Activated CD4-positive, alpha-beta T cell treated with anti-CD3 and anti-CD28 coated beads for 36 hours (primary cell): Measurements from ENCODE around the gene PROKR1. TPM values are rescaled to one million over a fixed set of nuclear protein-coding genes. Genes with fewer than 3 reads are reported as not detected.
A peak's percentile ranks its signal among the peaks of the same experiment; 100 is the strongest.

ENCODE experiments used
- ATAC-seq: fragments of 200-7000 bp; cut with Tn5 transposase; one replicate; pipeline ENCODE4 v1.10.0; 2021; ENCODE audit warnings: mild to moderate bottlenecking, moderate library complexity
- CTCF ChIA-PET: fragments of 350-600 bp; sonication (Branson Sonifier 250); formaldehyde crosslinking; loops from one replicate; lab custom pipeline; 2021; ENCODE audit warnings: antibody characterized with exemption; lab: Charles Lee
- POLR2A ChIA-PET: fragments of 350-600 bp; sonication (Branson Sonifier 250); formaldehyde crosslinking; loops from one replicate; lab custom pipeline; 2021; ENCODE audit warnings: antibody characterized with exemption, inconsistent platforms; lab: Charles Lee
- DNase-seq: peaks from one replicate; pipeline ENCODE4 v3.0.0-alpha.2; 2020
- H3K27ac Mint-ChIP-seq: one replicate; pipeline ENCODE4 v1.8.0; 2021; ENCODE audit warnings: mixed read lengths
- H3K27me3 Mint-ChIP-seq: one replicate; pipeline ENCODE4 v1.8.0; 2021; ENCODE audit warnings: mixed read lengths
- H3K36me3 Mint-ChIP-seq: one replicate; pipeline ENCODE4 v1.8.0; 2021; ENCODE audit warnings: low read depth, mixed read lengths
- H3K4me1 Mint-ChIP-seq: one replicate; pipeline ENCODE4 v1.8.0; 2021; ENCODE audit warnings: mixed read lengths
- H3K4me3 Mint-ChIP-seq: one replicate; pipeline ENCODE4 v1.8.0; 2021; ENCODE audit warnings: mild to moderate bottlenecking, moderate library complexity, mixed read lengths
- H3K9me3 Mint-ChIP-seq: one replicate; pipeline ENCODE4 v1.8.0; 2021; ENCODE audit warnings: low read depth, mixed read lengths
- intact Hi-C, 2 experiments: fragments of 100-400 bp; cut with DNase I in 1 of 2; cut with micrococcal nuclease in 1 of 2; formaldehyde crosslinking; loops; one replicate each; pipeline versions ENCODE4 v1.14.2 to v1.15.1; 2022 to 2024; cut with DNase I, micrococcal nuclease
- total RNA-seq, 2 experiments: library from RNA; stranded (reverse); gene quantifications; one replicate each; pipeline ENCODE4 v1.2.3, GENCODE V29; 2021

Gene PROKR1
- total RNA-seq, 2 experiments from 2014 or later, result not detected

DNA sequence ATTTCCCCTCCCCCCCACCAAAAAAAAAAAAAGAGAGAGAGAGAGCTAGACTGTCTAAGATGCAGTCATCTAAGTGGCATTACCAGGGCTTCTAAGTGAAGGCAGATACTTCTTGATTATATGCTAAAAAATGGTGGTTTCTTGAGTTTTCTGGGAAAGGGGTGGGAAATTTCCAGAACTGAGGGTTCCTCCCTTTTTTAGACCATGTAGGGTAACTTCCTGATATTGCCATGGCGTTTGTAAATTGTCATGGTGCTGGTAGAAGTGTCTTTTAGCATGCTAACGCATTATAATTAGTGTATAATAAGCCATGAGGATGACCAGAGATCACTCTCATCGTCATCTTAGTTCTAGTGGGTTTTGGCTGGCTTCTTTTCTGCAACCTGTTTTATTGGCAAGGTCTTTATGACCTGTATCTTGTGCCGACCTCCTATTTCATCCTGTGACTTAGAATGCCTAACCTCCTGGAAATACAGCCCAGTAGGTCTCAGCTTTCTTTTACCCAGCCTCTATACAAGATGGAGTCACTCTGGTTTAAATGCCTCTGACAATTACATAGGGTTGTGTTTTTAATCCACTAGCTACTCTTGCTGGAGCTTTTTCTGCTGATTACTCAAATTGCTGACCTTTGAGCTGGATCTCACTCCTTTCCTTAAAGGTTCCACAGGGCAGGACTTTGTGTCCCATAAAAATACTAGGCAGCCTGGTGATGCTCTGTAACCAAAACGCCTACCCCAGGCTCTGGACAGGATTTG, 30.4 kb upstream of the PROKR1 start:
- ChIA-PET CTCF (no interaction called here), POLR2A (interaction anchor here (0.7 kb wide), 1 partner anchor 18 kb away, joined by 3 read pairs; no protein-coding TSS in a partner anchor)
- DNase-seq (no peak), ATAC-seq (no peak)
- Mint-ChIP-seq H3K27ac (no peak overlapping the region), H3K36me3 (no peaks in the 10 kb centered on the region), H3K4me3 (no peak overlapping the region), H3K27me3 (peaks cover 3% of the 10 kb centered on the region), H3K9me3 (peaks cover 8% of the 10 kb centered on the region), H3K4me1 (no peaks in the 10 kb centered on the region)
- intact Hi-C loops, result no loop called here

DNA sequence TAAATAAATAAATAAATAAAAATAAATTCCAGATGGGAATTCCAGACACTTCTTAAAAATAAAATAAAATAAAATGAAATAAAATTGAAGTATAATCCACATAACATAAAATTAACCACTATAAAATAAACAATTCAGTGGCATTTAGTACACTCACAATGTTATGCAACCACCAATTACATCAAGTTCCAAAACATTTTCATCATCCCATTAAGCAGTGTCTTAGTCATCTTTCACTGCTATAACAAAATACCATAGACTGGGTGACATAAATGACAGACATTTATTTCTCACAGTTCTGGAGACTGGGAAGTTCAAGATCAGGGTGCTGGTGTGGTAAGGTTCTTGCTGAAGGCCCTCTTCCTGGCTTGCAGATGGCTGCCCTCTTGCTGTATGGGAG, 22.6 kb upstream of the PROKR1 start:
- ChIA-PET CTCF (no interaction called here), POLR2A (no interaction called here)
- H3K36me3 Mint-ChIP-seq, result no peaks in the 10 kb centered on the region
- H3K9me3 Mint-ChIP-seq, result peaks cover 8% of the 10 kb centered on the region
- DNase-seq, result no peak
- intact Hi-C loops, result no loop called here
- peaks cover under 1% of the 10 kb centered on the region for H3K27me3 Mint-ChIP-seq
- H3K4me3 Mint-ChIP-seq, result no peak overlapping the region
- ATAC-seq, result no peak
- H3K4me1 Mint-ChIP-seq, result no peaks in the 10 kb centered on the region
- H3K27ac Mint-ChIP-seq, result no peak overlapping the region

DNA sequence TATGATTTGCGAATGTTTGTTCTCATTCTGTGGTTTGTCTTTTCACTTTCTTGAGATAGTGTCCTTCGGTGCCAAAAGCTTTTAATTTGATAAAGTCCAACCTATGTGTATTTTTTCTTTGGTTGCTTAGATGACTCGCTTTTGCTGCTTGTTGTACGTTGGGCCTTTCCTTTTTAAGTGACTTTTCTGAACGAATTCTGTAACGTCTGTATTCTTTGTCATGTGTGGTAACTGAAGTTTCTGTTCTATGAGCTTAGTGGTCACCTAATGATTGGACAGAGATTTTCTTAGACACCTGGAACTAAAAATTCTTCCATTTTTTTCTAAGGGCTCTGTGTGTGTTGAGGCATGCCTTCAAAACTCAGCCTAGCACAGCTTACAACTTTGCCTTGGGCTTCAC, 19.6 kb upstream of the PROKR1 start:
- ChIA-PET POLR2A (no interaction called here), CTCF (interaction anchor here (1.6 kb wide), 1 partner anchor 29 kb away, joined by 6 read pairs; no protein-coding TSS in a partner anchor)
- peaks cover 14% of the 10 kb centered on the region for H3K9me3 Mint-ChIP-seq
- intact Hi-C loops, result no loop called here
- ATAC-seq (no peak), DNase-seq (no peak)
- H3K27ac Mint-ChIP-seq, result no peak overlapping the region
- H3K36me3 Mint-ChIP-seq, result no peaks in the 10 kb centered on the region
- H3K4me1 Mint-ChIP-seq, result no peaks in the 10 kb centered on the region
- H3K27me3 Mint-ChIP-seq, result peaks cover 7% of the 10 kb centered on the region
- H3K4me3 Mint-ChIP-seq, result no peak overlapping the region

DNA sequence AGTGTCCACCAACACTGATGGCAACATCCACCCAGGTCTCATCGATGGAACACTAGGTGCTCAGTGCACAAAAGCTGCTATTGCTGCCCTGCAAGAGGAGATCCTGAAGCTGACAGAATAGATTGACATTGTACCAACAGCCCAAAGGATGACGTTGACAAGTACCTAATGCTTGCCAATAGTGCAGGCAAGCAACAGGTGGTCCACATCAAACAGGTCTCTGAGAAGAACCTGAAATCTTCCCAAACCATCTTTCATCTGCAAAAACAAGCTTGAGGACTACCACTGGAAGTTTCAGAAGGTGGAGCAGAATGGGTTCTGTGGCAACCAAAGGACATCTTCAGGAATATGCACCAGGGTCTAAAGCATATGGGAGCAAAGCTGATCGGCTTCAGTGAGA, 15.8 kb upstream of the PROKR1 start:
- no peak overlapping the region for H3K4me3 Mint-ChIP-seq
- no peak overlapping the region for H3K27ac Mint-ChIP-seq
- no peak for ATAC-seq
- peaks cover 9% of the 10 kb centered on the region for H3K27me3 Mint-ChIP-seq
- no peaks in the 10 kb centered on the region for H3K36me3 Mint-ChIP-seq
- CTCF ChIA-PET, result interaction anchor here (1.1 to 1.4 kb wide), 3 partner anchors 60 to 124 kb away, joined by 3 read pairs; no protein-coding TSS in a partner anchor
- POLR2A ChIA-PET, result no interaction called here
- no peak for DNase-seq
- no peaks in the 10 kb centered on the region for H3K4me1 Mint-ChIP-seq
- peaks cover 12% of the 10 kb centered on the region for H3K9me3 Mint-ChIP-seq
- intact Hi-C loops, result no loop called here

GRCh38 chr2:68632021-68632420, 11.4 kb upstream of the PROKR1 start:
- no peak for DNase-seq
- no peak for ATAC-seq
- Mint-ChIP-seq H3K4me3 (no peak overlapping the region), H3K4me1 (no peaks in the 10 kb centered on the region), H3K27ac (no peak overlapping the region), H3K27me3 (peaks cover 15% of the 10 kb centered on the region), H3K9me3 (peaks cover 10% of the 10 kb centered on the region), H3K36me3 (no peaks in the 10 kb centered on the region)
- CTCF ChIA-PET, result no interaction called here
- POLR2A ChIA-PET, result no interaction called here
- intact Hi-C loops, result no loop called here

DNA sequence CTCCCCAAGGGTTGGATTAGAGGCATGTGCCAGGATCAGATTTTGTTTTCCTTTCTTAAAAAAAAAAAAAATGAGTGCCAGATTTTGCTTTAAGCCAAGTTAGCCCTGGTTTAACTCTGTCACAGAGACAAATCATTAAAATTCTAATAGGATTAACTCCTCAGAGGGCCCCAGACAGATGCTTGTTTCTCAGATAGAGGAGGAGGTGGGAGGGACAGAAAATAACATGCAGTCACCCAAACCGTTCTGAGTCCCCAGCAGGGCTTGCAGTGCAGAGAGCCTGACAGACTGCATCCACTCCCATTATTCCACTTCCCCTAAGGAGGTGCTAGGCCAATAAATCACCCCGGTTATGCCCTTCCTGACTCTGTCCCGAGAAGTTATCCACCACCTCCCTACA, 6.3 kb upstream of the PROKR1 start:
- intact Hi-C loops, result no loop called here
- Mint-ChIP-seq H3K9me3 (peaks cover 4% of the 10 kb centered on the region), H3K36me3 (peaks cover 3% of the 10 kb centered on the region), H3K27me3 (peaks cover 34% of the 10 kb centered on the region), H3K27ac (no peak overlapping the region), H3K4me1 (no peaks in the 10 kb centered on the region), H3K4me3 (no peak overlapping the region)
- no peak for ATAC-seq
- POLR2A ChIA-PET, result no interaction called here
- no peak for DNase-seq
- CTCF ChIA-PET, result interaction anchor here (0.5 to 0.7 kb wide), 2 partner anchors 9 to 23 kb away, joined by 3 read pairs; no protein-coding TSS in a partner anchor

- CTCF ChIA-PET, result interaction anchor here (0.7 to 1.6 kb wide), 3 partner anchors 11 to 296 kb away, joined by 3 to 4 read pairs (median 3); no protein-coding TSS in a partner anchor
- H3K4me3 Mint-ChIP-seq, result peak overlapping the region; percentile 10
- H3K4me1 Mint-ChIP-seq, result peaks cover 6% of the 10 kb centered on the region
- H3K27ac Mint-ChIP-seq, result no peak overlapping the region
- peaks cover 3% of the 10 kb centered on the region for H3K36me3 Mint-ChIP-seq
- H3K27me3 Mint-ChIP-seq, result peaks cover 69% of the 10 kb centered on the region
- no peak for DNase-seq
- POLR2A ChIA-PET, result no interaction called here
- intact Hi-C loops, result no loop called here
- no peak for ATAC-seq
- peaks cover 4% of the 10 kb centered on the region for H3K9me3 Mint-ChIP-seq
These were observed 601 bp downstream of the PROKR1 start for GRCh38 chr2:68643874-68644485.

DNA sequence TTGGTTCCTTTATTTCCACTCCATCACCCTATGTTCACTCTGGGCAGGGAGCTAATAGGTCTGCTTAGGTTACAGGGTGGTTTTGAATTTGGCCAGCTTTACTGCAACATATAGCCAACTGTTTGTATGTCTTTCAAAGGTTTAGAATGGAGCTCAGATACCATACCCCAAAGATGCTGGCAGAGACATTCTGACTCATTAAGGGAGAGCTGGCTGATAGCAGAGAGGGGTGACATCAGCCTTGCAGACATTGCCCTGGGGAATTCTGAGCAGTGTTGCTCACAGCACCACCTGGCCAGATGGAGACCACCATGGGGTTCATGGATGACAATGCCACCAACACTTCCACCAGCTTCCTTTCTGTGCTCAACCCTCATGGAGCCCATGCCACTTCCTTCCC, 2.1 kb downstream of the PROKR1 start:
- ChIA-PET POLR2A (no interaction called here), CTCF (interaction anchor here (0.6 to 1.9 kb wide), 7 partner anchors 8 to 280 kb away, joined by 3 to 5 read pairs (median 3); no protein-coding TSS in a partner anchor)
- Mint-ChIP-seq H3K4me3 (no peak overlapping the region), H3K9me3 (peaks cover 4% of the 10 kb centered on the region), H3K36me3 (peaks cover 3% of the 10 kb centered on the region), H3K4me1 (peaks cover 6% of the 10 kb centered on the region), H3K27ac (no peak overlapping the region), H3K27me3 (peaks cover 67% of the 10 kb centered on the region)
- ATAC-seq, result peak; percentile 71
- intact Hi-C loops, result no loop called here
- peak; percentile 27 for DNase-seq

- H3K4me3 Mint-ChIP-seq, result no peak overlapping the region
- ATAC-seq (no peak), DNase-seq (no peak)
- H3K27me3 Mint-ChIP-seq, result peaks cover 62% of the 10 kb centered on the region
- POLR2A ChIA-PET, result no interaction called here
- CTCF ChIA-PET, result interaction anchor here (0.7 to 1.9 kb wide), 5 partner anchors 9 to 279 kb away, joined by 3 to 5 read pairs (median 3); no protein-coding TSS in a partner anchor
- H3K9me3 Mint-ChIP-seq, result peaks cover 2% of the 10 kb centered on the region
- peaks cover 13% of the 10 kb centered on the region for H3K4me1 Mint-ChIP-seq
- no peaks in the 10 kb centered on the region for H3K36me3 Mint-ChIP-seq
- H3K27ac Mint-ChIP-seq, result no peak overlapping the region
- intact Hi-C loops, result no loop called here
These were observed 2.9 kb downstream of the PROKR1 start for GRCh38 chr2:68646303-68646702.

DNA sequence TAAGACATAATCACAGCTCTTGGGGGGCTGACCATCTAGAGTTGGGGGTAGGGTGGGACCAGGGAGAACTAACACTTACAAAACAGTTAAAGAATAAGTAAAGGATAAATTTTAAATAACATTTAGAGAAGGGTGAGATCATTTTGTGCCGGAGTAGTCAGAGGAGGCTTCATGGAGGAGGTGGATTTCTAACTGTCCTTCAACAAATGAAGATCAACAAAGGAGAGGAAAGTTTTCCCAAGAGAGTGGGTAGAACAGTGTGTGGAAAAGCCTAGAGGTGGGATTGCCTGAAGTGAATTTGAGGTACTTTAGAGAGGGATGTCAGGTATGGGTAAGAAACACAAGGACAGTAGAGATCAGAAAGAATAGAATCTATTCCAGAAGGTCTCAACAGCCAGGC, 7.3 kb downstream of the PROKR1 start:
- ChIA-PET CTCF (interaction anchor here (2.3 kb wide), 1 partner anchor 187 kb away, joined by 9 read pairs; no protein-coding TSS in a partner anchor), POLR2A (no interaction called here)
- Mint-ChIP-seq H3K27me3 (peaks cover 30% of the 10 kb centered on the region), H3K27ac (no peak overlapping the region), H3K4me3 (no peak overlapping the region), H3K9me3 (no peaks in the 10 kb centered on the region), H3K36me3 (no peaks in the 10 kb centered on the region), H3K4me1 (peaks cover 44% of the 10 kb centered on the region)
- intact Hi-C loops, result no loop called here
- ATAC-seq (no peak), DNase-seq (no peak)

DNA sequence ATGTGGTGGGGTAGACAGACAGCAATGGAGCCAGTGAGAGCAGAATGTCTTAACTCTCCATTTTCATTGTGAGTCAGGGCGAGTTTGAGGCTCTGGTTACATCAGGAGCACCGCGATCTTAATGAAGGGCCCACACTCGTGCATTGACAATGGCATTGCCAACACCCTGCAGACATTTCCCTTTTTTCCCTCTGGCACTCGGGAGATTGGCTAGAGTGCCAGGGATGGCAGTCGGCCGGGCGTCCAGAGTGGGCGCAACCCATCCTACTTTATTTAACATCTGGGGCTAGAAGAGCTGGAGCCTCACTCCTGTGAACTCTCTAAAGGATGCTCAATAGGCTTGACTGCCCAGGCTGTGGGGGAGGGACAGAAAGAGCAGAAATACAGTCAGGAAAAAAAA, 9.7 kb downstream of the PROKR1 start:
- POLR2A ChIA-PET, result interaction anchor here (0.6 to 1.3 kb wide), 3 partner anchors 37 to 64 kb away, joined by 4 to 7 read pairs (median 4); no protein-coding TSS in a partner anchor
- Mint-ChIP-seq H3K27me3 (peaks cover 16% of the 10 kb centered on the region), H3K4me1 (peaks cover 43% of the 10 kb centered on the region), H3K4me3 (no peak overlapping the region), H3K36me3 (no peaks in the 10 kb centered on the region), H3K9me3 (no peaks in the 10 kb centered on the region), H3K27ac (peak overlapping the region; percentile 17)
- DNase-seq (peak; percentile 54), ATAC-seq (peak; percentile 47)
- intact Hi-C loops, result loop anchor here (1.0 to 2.0 kb wide), 9 partner anchors 37 to 401 kb away; partner anchors contain the start of genes APLF (in 2 of the 2) and FBXO48 (in 2 of the 2)
- CTCF ChIA-PET, result interaction anchor here (0.9 to 2.9 kb wide), 6 partner anchors 8 to 272 kb away, joined by 3 to 13 read pairs (median 8); no protein-coding TSS in a partner anchor
